NCI-H226 (cell line): ENCODE data around the gene PPARA.

Source experiments
- DNase-seq: peaks from one replicate; pipeline ENCODE4 v3.0.0-alpha.2; 2015

The PPARA gene

GRCh38 chr22:46146329-46146728, 4.0 kb upstream of the PPARA start:
- no peak for DNase-seq

GRCh38 chr22:46147061-46147460, 3.3 kb upstream of the PPARA start:
- no peak for DNase-seq

GRCh38 chr22:46147471-46148267, 2.7 kb upstream of the PPARA start:
- no peak for DNase-seq

- DNase-seq, result no peak
These were observed 2.0 kb upstream of the PPARA start for GRCh38 chr22:46148336-46148735.

- DNase-seq, result no peak
These were observed 1.4 kb upstream of the PPARA start for GRCh38 chr22:46148816-46149511.

- no peak for DNase-seq
These were observed 753 bp upstream of the PPARA start for GRCh38 chr22:46149512-46150033.

GRCh38 chr22:46150655-46151477, 540 bp downstream of the PPARA start:
- no peak for DNase-seq

- no peak for DNase-seq
These were observed 3.6 kb downstream of the PPARA start for GRCh38 chr22:46153930-46154329.

- no peak for DNase-seq
These were observed 5.7 kb downstream of the PPARA start for GRCh38 chr22:46156031-46156430.

GRCh38 chr22:46158283-46158682, 8.0 kb downstream of the PPARA start:
- DNase-seq, result no peak

GRCh38 chr22:46159212-46159611, 8.9 kb downstream of the PPARA start:
- DNase-seq, result no peak

GRCh38 chr22:46159777-46160176, 9.5 kb downstream of the PPARA start:
- DNase-seq, result no peak

GRCh38 chr22:46162285-46162684, 12.0 kb downstream of the PPARA start:
- DNase-seq, result no peak

GRCh38 chr22:46162771-46163556, 12.6 kb downstream of the PPARA start:
- DNase-seq, result no peak

- DNase-seq, result no peak
These were observed 13.2 kb downstream of the PPARA start for GRCh38 chr22:46163557-46163888.

- no peak for DNase-seq
These were observed 15.7 kb downstream of the PPARA start for GRCh38 chr22:46165977-46166376.

GRCh38 chr22:46169628-46170027, 19.3 kb downstream of the PPARA start:
- no peak for DNase-seq

- DNase-seq, result peak; percentile 13
These were observed 21.6 kb downstream of the PPARA start for GRCh38 chr22:46171940-46172339.

GRCh38 chr22:46172522-46173110, 22.3 kb downstream of the PPARA start:
- no peak for DNase-seq

- no peak for DNase-seq
These were observed 22.8 kb downstream of the PPARA start for GRCh38 chr22:46173152-46173551.

- DNase-seq, result no peak
These were observed 25.3 kb downstream of the PPARA start for GRCh38 chr22:46175631-46176030.

GRCh38 chr22:46176508-46177003, 26.2 kb downstream of the PPARA start:
- no peak for DNase-seq
